Keratinocyte (primary cell): ENCODE results near the gene SCCPDH.

Experiments
- CTCF ChIP-seq, 3 experiments: IDR thresholded peaks in 1 of 3; conservative IDR thresholded peaks in 1 of 3; optimal IDR thresholded peaks in 1 of 3; 2 replicates in 2 of 3; 3 replicates in 1 of 3; pipeline versions ENCODE3 to v1.5.1; 2011; ENCODE audit warnings: low read length in 3 of 3, mild to moderate bottlenecking in 3 of 3, moderate library complexity in 2 of 3, control low read depth in 1 of 3, inconsistent platforms in 1 of 3; ENCODE audit not compliant: insufficient read depth in 2 of 3; ENCODE audit errors: extremely low read depth in 1 of 3
- EZH2 ChIP-seq: IDR thresholded peaks from one replicate; pipeline ENCODE4 v1.6.1; 2012; ENCODE audit warnings: inconsistent platforms, mild to moderate bottlenecking, low read length, moderate library complexity

- no peak for TF ChIP-seq CTCF (optimal IDR thresholded peaks at IDR 0.05 in 1 of 3, IDR thresholded peaks at IDR 0.05 in 1 of 3, conservative IDR thresholded peaks at IDR 0.05 in 1 of 3; ENCODE audit: extremely low read depth in 1 of 3, insufficient read depth in 2 of 3, low read length in 3 of 3)
- TF ChIP-seq EZH2 = no peak
These were observed at the start of gene SCCPDH for GRCh38 chr1:246724016-246724730.
